NCI-H2107 (cell line): ENCODE results near the gene GSPT1.

Experiments used
- DNase-seq: peaks from one replicate; lab custom pipeline; 2025; lab: John Stamatoyannopoulos, UW

Gene GSPT1

GRCh38 chr16:11913425-11914079 lies 2.2 kb downstream of the GSPT1 start:
- DNase-seq = no peak

GRCh38 chr16:11909653-11910545 lies 5.9 kb downstream of the GSPT1 start:
- DNase-seq = no peak

GRCh38 chr16:11907160-11907970 lies 8.4 kb downstream of the GSPT1 start:
- no peak for DNase-seq

- no peak for DNase-seq
Measured at GRCh38 chr16:11903906-11904305, 11.8 kb downstream of the GSPT1 start.

GRCh38 chr16:11901091-11901490 lies 14.7 kb downstream of the GSPT1 start:
- no peak for DNase-seq

GRCh38 chr16:11896486-11897176 lies 19.1 kb downstream of the GSPT1 start:
- no peak for DNase-seq

GRCh38 chr16:11893571-11893970 lies 22.2 kb downstream of the GSPT1 start:
- no peak for DNase-seq

GRCh38 chr16:11892761-11893160 lies 23.0 kb downstream of the GSPT1 start:
- DNase-seq = no peak

GRCh38 chr16:11890231-11890965 lies 25.4 kb downstream of the GSPT1 start:
- no peak for DNase-seq

GRCh38 chr16:11886881-11887280 lies 28.9 kb downstream of the GSPT1 start:
- DNase-seq = no peak

- DNase-seq = no peak
Measured at GRCh38 chr16:11884035-11884434, 31.7 kb downstream of the GSPT1 start.

- DNase-seq = no peak
Measured at GRCh38 chr16:11880007-11880406, 35.7 kb downstream of the GSPT1 start.

GRCh38 chr16:11877374-11877773 lies 38.4 kb downstream of the GSPT1 start:
- DNase-seq = no peak

GRCh38 chr16:11876306-11876705 lies 39.5 kb downstream of the GSPT1 start:
- DNase-seq = no peak

GRCh38 chr16:11875721-11876120 lies 40.0 kb downstream of the GSPT1 start:
- DNase-seq = no peak

- DNase-seq = no peak
Measured at GRCh38 chr16:11871193-11871592, 44.6 kb downstream of the GSPT1 start.

- DNase-seq = no peak
Measured at GRCh38 chr16:11870399-11870798, 45.4 kb downstream of the GSPT1 start.

- no peak for DNase-seq
Measured at GRCh38 chr16:11869353-11870228, 46.2 kb downstream of the GSPT1 start.

- DNase-seq = no peak
Measured at GRCh38 chr16:11868412-11868980, 47.3 kb downstream of the GSPT1 start.

GRCh38 chr16:11862489-11862888 lies 53.3 kb downstream of the GSPT1 start:
- no peak for DNase-seq
